Activated naive CD4-positive, alpha-beta T cell treated with anti-CD3 and anti-CD28 coated beads, Interleukin-2, amount 10 ng/mL, durations not matched to agents 7 days and 5 days (primary cell): ENCODE data around the gene CNMD.

Experiments used
- CTCF ChIA-PET: fragments of 350-600 bp; sonication (Branson Sonifier 250); formaldehyde crosslinking; loops from one replicate; lab custom pipeline; 2021; ENCODE audit warnings: antibody characterized with exemption; lab: Charles Lee
- DNase-seq: peaks from one replicate; pipeline ENCODE4 v3.0.0-alpha.2; 2020
- H3K27ac Mint-ChIP-seq: one replicate; pipeline ENCODE4 v1.8.0; 2021; ENCODE audit warnings: mild to moderate bottlenecking, moderate library complexity, mixed read lengths
- H3K27me3 Mint-ChIP-seq: one replicate; pipeline ENCODE4 v1.8.0; 2021; ENCODE audit warnings: mild to moderate bottlenecking, mixed read lengths
- H3K36me3 Mint-ChIP-seq: one replicate; pipeline ENCODE4 v1.8.0; 2021; ENCODE audit warnings: mixed read lengths
- H3K4me1 Mint-ChIP-seq: one replicate; pipeline ENCODE4 v1.8.0; 2021; ENCODE audit warnings: mixed read lengths
- H3K4me3 Mint-ChIP-seq: one replicate; pipeline ENCODE4 v1.8.0; 2021; ENCODE audit warnings: mild to moderate bottlenecking, moderate library complexity, mixed read lengths
- H3K9me3 Mint-ChIP-seq: one replicate; pipeline ENCODE4 v1.8.0; 2021; ENCODE audit warnings: mixed read lengths

CNMD gene

DNA sequence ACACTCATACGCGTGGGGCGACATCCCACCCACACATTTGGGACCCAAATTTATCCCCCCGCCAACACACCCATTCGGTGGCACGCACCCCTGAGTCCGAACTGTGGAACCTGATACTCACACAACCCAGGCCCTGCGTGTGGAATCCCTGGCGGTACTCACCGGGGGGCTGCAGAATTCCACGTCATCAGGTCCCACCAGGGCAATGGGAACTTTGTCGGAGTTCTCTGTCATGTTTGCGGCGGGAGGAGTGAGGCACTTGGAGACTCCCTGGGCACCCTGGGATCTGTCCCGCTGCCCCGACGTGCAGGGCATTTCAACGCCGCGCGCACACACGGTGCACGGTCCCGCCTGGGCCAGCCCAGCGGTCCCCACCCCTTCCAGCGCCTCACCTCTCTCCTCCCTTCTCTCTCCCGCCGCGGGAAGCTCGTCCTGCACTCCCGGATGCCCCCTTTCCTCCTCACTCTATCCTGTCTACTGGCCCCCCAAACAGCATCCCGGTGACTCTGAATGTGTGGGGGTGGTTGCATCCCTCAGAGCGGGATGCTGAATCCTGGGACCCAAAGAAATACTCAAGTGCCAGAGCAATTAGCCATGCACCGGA is at the start of gene CNMD:
TSS of gene CNMD (minus strand) at position 353 of the 604 bp plus-strand sequence. CDS start at position 234, 119 bp downstream.
- Mint-ChIP-seq H3K27me3 (peaks cover 54% of the 10 kb centered on the region), H3K27ac (no peak within 1 kb of the TSS), H3K4me1 (peaks cover 5% of the 10 kb centered on the region), H3K9me3 (no peaks in the 10 kb centered on the region), H3K4me3 (no peak within 1 kb of the TSS), H3K36me3 (no peaks in the 10 kb centered on the region)
- DNase-seq: no peak
- CTCF ChIA-PET: interaction anchor here (0.8 to 1.1 kb wide), 2 partner anchors 8 to 71 kb away, joined by 3 read pairs; no protein-coding TSS in a partner anchor

DNA sequence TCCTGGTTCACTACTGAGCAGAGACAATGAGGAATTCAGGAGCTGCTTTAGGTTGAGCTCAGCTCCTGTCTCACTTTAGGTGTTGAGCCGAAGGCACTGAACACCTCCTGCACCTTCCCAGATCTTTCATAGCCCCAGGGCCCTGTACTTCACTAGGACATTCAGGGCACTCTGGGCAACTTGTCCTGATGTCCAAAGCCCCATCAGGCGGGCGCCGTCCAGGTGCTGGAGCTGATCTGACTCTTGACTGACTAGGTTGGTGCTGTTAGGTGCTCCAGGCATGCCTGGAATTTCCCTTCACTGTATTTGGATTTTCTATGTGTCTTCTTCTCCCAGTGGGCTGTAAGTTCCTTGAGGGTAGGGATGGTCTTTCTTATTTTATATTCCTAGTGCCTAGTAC is 48.4 kb upstream of the CNMD start:
- Mint-ChIP-seq H3K36me3 (no peaks in the 10 kb centered on the region), H3K9me3 (no peaks in the 10 kb centered on the region), H3K4me3 (no peak overlapping the region), H3K27me3 (peaks cover 9% of the 10 kb centered on the region), H3K27ac (no peak overlapping the region), H3K4me1 (no peaks in the 10 kb centered on the region)
- CTCF ChIA-PET: no interaction called here
- DNase-seq: no peak

DNA sequence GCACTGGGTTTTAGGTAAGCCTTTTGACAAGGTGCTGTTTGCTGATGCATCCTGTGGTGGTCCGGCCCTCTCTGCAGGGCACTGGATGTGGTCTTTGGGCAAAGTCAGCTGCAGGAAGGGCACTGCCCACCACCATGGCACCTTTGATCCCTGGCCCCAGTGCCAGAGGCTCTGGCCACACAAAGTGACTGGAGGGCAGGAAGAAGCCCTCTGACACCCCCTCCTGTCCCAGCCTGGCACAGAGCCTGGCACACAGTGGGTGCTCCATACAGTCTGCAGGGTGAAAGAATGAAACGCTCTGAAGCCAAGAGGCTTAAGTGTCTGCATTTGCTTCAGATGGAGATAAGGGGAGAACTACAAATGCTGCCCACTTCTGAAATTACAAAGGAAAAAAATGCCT is 47.6 kb upstream of the CNMD start:
- CTCF ChIA-PET: no interaction called here
- Mint-ChIP-seq H3K27me3 (peaks cover 9% of the 10 kb centered on the region), H3K4me1 (no peaks in the 10 kb centered on the region), H3K4me3 (no peak overlapping the region), H3K27ac (no peak overlapping the region), H3K9me3 (no peaks in the 10 kb centered on the region), H3K36me3 (no peaks in the 10 kb centered on the region)
- no peak for DNase-seq

DNA sequence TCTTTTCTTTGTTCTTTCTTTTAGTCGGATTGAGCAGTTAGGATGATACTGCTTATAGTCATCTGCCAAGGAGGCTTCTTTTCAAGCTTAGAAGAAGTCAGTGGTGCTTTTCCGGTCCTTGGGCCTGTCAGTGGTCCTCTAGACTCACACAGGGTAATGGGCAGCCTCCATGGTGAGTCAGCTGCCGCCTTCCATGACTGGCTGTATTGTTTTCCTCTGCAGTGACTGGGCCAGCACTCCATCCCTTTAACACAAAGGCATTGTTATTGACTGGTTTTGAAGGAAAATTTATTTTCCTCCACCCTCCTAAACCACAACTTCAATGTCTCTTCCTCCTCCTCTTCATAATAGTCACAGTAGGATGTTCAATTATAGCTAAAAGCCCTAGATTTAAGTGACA is 47.1 kb upstream of the CNMD start:
- no peaks in the 10 kb centered on the region for H3K4me1 Mint-ChIP-seq
- no peak for DNase-seq
- H3K27ac Mint-ChIP-seq: no peak overlapping the region
- no peak overlapping the region for H3K4me3 Mint-ChIP-seq
- H3K27me3 Mint-ChIP-seq: peaks cover 9% of the 10 kb centered on the region
- no peaks in the 10 kb centered on the region for H3K36me3 Mint-ChIP-seq
- CTCF ChIA-PET: no interaction called here
- no peaks in the 10 kb centered on the region for H3K9me3 Mint-ChIP-seq

DNA sequence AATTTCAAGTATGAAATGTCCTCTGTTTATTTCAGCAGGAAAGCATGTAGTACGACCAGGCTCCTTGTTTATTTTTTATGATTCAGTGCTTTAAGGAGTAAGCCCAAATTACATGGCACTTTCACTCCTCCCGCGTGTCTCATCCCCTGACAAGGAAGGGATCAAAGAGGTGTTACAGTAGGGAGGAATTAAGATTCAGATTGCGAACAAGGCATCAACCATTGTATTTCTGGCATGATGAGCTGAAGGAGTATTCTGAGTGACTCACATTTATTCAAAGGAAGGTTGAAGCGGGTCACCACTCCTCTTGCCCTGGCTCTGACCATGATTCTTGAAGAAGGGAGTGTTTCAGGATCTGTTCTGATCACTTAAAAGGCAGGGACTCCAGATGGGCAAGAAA is 46.1 kb upstream of the CNMD start:
- no peaks in the 10 kb centered on the region for H3K4me1 Mint-ChIP-seq
- peaks cover 9% of the 10 kb centered on the region for H3K27me3 Mint-ChIP-seq
- H3K36me3 Mint-ChIP-seq: no peaks in the 10 kb centered on the region
- no peak overlapping the region for H3K27ac Mint-ChIP-seq
- CTCF ChIA-PET: no interaction called here
- no peak for DNase-seq
- H3K4me3 Mint-ChIP-seq: no peak overlapping the region
- H3K9me3 Mint-ChIP-seq: no peaks in the 10 kb centered on the region

DNA sequence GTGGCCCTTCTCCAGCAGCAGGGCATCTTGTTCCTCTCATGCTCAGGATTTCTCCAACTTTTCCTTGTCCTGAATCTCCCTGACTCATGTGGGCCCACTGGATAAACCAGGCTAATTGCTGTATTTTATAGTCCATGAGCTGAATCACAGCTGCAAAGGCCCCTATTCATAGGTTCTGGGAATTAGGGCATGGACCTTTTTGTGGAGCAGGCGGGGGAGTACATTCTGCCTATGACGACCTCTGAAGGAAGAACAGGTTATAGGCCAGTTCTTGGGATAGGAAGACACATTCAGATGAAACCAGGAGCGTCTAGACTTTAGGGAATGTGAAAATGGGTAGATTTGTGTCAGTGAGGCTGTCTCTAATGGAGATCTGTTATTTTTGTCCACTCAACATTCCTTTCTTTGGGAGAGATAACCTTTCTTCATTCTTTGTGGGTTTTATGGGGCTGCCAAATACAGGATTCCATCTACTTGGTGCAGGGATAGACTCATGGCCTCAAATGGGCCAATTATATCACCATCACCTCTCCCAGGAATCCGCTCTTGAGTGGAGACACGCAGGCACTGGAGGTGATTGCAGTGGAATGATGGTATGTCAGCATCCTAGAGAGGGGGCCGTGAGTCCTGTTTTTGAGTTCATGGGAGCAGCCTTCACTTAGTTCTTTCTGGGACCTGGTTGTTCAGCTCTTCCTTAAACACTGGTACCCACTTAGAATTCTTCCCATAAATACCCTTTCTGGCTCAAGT is 45.1 kb upstream of the CNMD start:
- H3K27me3 Mint-ChIP-seq: peaks cover 9% of the 10 kb centered on the region
- no peak overlapping the region for H3K4me3 Mint-ChIP-seq
- no peaks in the 10 kb centered on the region for H3K9me3 Mint-ChIP-seq
- DNase-seq: no peak
- H3K4me1 Mint-ChIP-seq: no peaks in the 10 kb centered on the region
- CTCF ChIA-PET: no interaction called here
- H3K27ac Mint-ChIP-seq: no peak overlapping the region
- H3K36me3 Mint-ChIP-seq: no peaks in the 10 kb centered on the region

DNA sequence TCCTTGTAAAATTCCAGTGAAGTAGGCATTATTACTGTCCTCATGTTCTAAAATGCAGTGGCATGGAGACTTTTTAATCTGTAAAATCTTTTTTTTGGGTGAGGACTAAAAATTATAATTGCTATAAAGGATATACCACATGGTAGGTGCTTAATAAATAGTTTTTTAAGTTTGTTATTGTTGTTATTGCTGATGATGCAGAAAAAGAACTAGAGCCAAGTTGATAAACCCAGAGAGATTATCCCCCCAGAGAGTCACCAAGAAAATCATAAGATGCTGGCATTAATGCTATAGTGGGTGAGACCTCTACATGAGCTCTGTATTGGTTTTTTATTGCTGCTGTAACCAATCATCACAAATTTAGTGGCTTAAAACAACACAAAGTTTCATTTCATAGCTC is 44.3 kb upstream of the CNMD start:
- H3K9me3 Mint-ChIP-seq: no peaks in the 10 kb centered on the region
- H3K27ac Mint-ChIP-seq: no peak overlapping the region
- no peak for DNase-seq
- peaks cover 9% of the 10 kb centered on the region for H3K27me3 Mint-ChIP-seq
- no peaks in the 10 kb centered on the region for H3K36me3 Mint-ChIP-seq
- no peak overlapping the region for H3K4me3 Mint-ChIP-seq
- CTCF ChIA-PET: no interaction called here
- no peaks in the 10 kb centered on the region for H3K4me1 Mint-ChIP-seq

DNA sequence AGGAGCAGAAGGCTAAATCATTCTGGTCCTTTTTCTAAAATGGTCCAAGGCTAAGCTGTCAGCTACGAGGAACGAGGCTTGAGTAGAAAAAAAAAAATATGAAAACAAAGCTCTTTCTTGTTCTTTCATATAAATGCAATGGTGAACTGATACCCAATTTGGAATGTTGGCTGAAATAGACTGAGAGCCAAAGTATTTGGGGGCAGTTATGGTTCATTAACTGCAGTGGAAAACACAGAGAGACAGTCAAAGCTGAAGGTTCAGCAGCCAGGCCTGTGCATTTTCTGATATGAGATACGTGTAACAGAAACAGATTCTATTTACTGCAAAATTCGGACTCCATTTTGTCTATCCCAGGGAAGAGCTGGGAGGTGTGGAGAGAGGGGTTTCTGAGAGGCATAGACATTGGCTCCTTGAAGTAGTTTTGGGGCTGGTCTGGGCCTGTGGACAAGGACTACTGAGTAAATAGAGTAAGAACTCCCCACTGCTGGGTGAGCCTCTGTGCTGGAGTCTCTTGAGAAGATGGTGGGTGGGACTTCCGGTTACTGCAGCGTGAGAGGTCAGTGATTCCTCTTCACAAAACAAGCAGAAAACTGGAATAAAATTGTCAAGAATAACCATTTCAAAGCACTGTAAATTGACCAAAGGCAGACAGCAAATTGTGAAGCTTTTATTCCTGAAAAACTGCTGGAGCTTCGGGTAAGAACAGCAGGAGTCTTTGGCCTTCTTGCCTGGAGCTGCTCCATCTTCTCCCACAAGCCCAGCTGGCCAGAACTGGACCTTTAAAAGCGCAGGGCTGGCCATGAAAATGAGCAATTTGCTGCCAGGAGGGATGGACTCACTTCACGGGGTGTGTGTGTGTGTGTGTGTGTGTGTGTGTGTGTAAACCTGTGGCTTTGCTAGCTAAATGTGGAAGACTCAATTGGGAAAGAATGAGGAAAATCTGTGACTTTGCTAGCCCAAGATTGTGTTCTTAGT is 43.1 kb upstream of the CNMD start:
- Mint-ChIP-seq H3K4me1 (no peaks in the 10 kb centered on the region), H3K9me3 (no peaks in the 10 kb centered on the region), H3K27ac (no peak overlapping the region), H3K36me3 (no peaks in the 10 kb centered on the region), H3K4me3 (no peak overlapping the region), H3K27me3 (peaks cover 6% of the 10 kb centered on the region)
- no peak for DNase-seq
- CTCF ChIA-PET: no interaction called here

DNA sequence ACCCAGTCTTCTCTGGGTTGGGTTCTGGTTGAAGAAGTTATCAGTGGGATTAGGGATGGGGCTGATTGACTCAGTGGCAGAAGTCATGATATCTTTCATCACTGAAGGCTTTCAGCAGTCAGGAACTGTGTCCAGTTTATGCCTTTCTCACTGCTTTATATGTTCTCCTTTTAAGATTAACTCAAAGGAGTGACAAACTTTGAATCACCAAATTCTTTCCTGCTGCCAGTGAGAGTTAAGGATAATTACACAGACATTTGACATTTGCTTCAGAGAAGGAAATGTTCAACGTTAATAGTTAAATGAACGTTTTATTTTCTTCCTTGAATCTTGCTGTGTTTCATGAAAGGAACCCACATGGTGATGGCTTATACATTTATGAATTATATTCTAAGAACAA is 41.0 kb upstream of the CNMD start:
- Mint-ChIP-seq H3K36me3 (no peaks in the 10 kb centered on the region), H3K27ac (no peak overlapping the region)

DNA sequence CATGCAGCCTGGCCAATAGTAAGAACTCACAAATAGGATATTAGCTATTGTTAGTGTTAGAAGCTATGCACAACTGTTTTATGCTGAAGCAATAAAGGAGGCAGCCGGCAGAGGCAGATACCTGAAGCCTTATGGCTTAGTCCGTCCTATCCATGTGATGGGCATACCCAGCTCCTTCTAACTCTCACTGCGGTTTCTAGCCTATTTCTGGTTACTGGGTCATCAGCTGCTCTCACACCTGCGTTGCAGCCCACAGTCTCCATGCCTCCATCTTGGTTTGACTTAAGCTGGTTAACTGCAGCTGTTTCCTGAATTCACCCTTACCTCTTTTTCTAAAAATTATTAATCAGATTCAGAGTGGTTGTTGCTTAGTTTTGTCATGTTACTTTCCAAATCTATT is 40.5 kb upstream of the CNMD start:
- Mint-ChIP-seq H3K36me3 (no peaks in the 10 kb centered on the region), H3K4me1 (no peaks in the 10 kb centered on the region)
- CTCF ChIA-PET: no interaction called here

More for the DNA sequence above, 41.0 kb upstream of the CNMD start:
- CTCF ChIA-PET: no interaction called here
- no peak for DNase-seq
- Mint-ChIP-seq H3K4me3 (no peak overlapping the region), H3K9me3 (no peaks in the 10 kb centered on the region), H3K27me3 (peaks cover 4% of the 10 kb centered on the region), H3K4me1 (no peaks in the 10 kb centered on the region)

DNA sequence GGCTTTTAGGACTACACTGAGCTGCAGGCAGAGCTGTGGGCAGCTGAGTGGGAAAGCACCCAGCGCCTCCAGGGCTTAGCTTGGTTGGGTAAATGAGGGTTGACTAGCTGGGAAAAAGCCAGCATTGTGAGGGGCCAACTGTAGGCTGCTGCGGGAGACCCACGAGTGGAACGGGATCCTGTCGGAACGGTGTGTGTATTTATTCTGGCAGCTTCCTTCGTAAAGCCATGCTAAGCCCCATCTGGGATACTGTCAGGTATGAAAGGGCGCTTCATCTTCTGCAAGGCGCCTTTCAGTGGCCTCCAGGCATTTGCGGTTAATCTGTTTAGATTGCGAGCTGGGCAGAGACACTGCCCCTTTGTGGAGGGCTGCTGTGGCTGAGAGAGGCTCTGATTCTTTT is 39.5 kb upstream of the CNMD start:
- Mint-ChIP-seq H3K36me3 (no peaks in the 10 kb centered on the region), H3K27me3 (peaks cover 4% of the 10 kb centered on the region), H3K4me3 (no peak overlapping the region), H3K4me1 (no peaks in the 10 kb centered on the region), H3K9me3 (no peaks in the 10 kb centered on the region), H3K27ac (no peak overlapping the region)
- CTCF ChIA-PET: no interaction called here
- no peak for DNase-seq

More for the DNA sequence above, 40.5 kb upstream of the CNMD start:
- H3K27ac Mint-ChIP-seq: no peak overlapping the region
- no peak for DNase-seq
- no peaks in the 10 kb centered on the region for H3K9me3 Mint-ChIP-seq
- H3K4me3 Mint-ChIP-seq: no peak overlapping the region
- peaks cover 4% of the 10 kb centered on the region for H3K27me3 Mint-ChIP-seq

DNA sequence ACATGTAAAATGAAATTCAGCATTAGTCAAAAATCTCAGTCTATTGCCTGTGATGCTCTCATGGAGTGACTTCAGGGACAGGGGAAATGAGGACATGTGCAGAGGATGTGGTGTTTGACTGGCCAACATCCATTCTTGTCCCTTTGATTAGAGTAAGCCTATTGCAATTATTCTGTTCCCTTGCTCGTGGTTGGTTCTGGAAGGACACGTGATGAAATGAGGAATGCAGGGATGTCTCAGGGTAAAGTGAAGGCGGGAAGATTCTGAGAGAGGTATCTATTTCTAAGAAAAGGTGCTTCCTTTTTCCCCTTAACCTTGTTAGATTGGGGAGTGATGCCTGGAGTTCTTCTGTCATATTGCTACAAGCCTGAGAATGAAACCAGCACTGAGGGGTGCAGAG is 37.1 kb upstream of the CNMD start:
- H3K27me3 Mint-ChIP-seq: peaks cover 6% of the 10 kb centered on the region
- no peaks in the 10 kb centered on the region for H3K9me3 Mint-ChIP-seq
- H3K27ac Mint-ChIP-seq: no peak overlapping the region
- no peaks in the 10 kb centered on the region for H3K36me3 Mint-ChIP-seq
- H3K4me1 Mint-ChIP-seq: no peaks in the 10 kb centered on the region
- CTCF ChIA-PET: no interaction called here
- no peak overlapping the region for H3K4me3 Mint-ChIP-seq
- no peak for DNase-seq

DNA sequence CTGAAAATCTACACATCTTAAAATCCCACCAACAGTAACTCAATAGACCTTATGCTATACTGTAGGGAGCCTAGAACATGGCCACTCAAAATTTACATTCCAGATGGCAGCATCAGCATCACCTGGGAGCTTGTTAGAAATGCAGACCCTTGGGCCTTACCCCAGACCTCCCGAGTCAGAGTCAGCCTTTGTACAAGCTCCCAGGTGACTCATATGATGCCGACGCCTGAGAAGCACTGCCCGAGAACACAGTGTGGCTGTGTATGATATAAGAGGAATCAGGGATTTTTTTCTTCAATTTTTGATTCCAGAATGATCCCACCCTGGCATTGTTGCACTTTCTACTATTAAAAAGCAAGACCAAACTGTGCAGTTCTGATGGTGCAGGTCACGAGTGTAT is 35.9 kb upstream of the CNMD start:
- Mint-ChIP-seq H3K27ac (no peak overlapping the region), H3K4me1 (no peaks in the 10 kb centered on the region), H3K27me3 (peaks cover 8% of the 10 kb centered on the region), H3K9me3 (no peaks in the 10 kb centered on the region), H3K4me3 (no peak overlapping the region), H3K36me3 (no peaks in the 10 kb centered on the region)
- CTCF ChIA-PET: no interaction called here
- DNase-seq: no peak

DNA sequence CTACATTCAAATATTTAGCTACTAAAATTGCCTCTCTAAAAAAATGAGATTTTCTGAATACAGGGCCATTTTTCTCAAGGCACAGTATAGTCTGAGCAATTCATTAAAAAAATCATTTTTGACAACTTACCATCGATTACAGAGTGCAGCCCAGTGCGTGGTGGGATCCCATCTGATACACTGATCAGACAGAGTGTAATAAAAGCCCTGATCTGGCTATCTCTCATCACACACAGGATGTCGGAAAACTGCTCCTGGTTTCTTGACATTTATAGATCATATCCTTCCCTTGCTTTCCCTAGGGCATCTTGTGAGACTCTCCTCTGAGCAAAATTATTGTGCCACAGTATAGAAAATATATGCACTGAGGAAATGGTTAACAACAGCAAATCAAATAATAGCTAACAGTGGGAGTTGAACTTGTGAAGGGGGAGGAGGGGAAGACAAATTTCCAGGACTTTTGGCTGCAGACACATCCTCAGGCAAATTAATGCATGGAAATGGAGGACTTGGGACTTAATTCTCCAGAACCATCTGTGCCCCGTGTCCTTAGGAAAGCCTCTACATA is 28.4 kb upstream of the CNMD start:
- Mint-ChIP-seq H3K9me3 (no peaks in the 10 kb centered on the region), H3K27ac (no peak overlapping the region), H3K36me3 (no peaks in the 10 kb centered on the region), H3K4me1 (no peaks in the 10 kb centered on the region), H3K27me3 (peaks cover 4% of the 10 kb centered on the region), H3K4me3 (no peak overlapping the region)
- CTCF ChIA-PET: no interaction called here
- no peak for DNase-seq
